Glutamatergic neuron (in vitro differentiated cells): ENCODE data around the gene P2RX3. TPM values are rescaled to one million over a fixed set of nuclear protein-coding genes. Genes with fewer than 3 reads are reported as not detected.

Source experiments
- DNase-seq: peaks from one replicate; pipeline ENCODE4 v3.0.0; 2022
- H3K27ac Mint-ChIP-seq: one replicate; pipeline ENCODE4 v1.8.0; 2020; ENCODE audit warnings: mild to moderate bottlenecking, mixed read lengths, inconsistent platforms; ENCODE audit not compliant: unreplicated experiment
- H3K27me3 Mint-ChIP-seq: one replicate; pipeline ENCODE4 v1.8.0; 2020; ENCODE audit warnings: mild to moderate bottlenecking, moderate library complexity, mixed read lengths, inconsistent platforms; ENCODE audit not compliant: unreplicated experiment
- H3K36me3 Mint-ChIP-seq: one replicate; pipeline ENCODE4 v1.8.0; 2020; ENCODE audit warnings: mild to moderate bottlenecking, mixed read lengths, inconsistent platforms; ENCODE audit not compliant: unreplicated experiment
- H3K4me1 Mint-ChIP-seq: one replicate; pipeline ENCODE4 v1.8.0; 2020; ENCODE audit warnings: mild to moderate bottlenecking, low read depth, mixed read lengths, inconsistent platforms; ENCODE audit not compliant: unreplicated experiment
- H3K4me3 Mint-ChIP-seq: one replicate; pipeline ENCODE4 v1.8.0; 2020; ENCODE audit warnings: mild to moderate bottlenecking, mixed read lengths, inconsistent platforms; ENCODE audit not compliant: unreplicated experiment
- H3K9me3 Mint-ChIP-seq: one replicate; pipeline ENCODE4 v1.8.0; 2020; ENCODE audit warnings: mild to moderate bottlenecking, moderate library complexity, mixed read lengths, inconsistent platforms; ENCODE audit not compliant: unreplicated experiment
- total RNA-seq: library from RNA; stranded (reverse); fragmentation: NEBNext Ultra II Directional; extraction: Animal tissue kit (Norgen Biotek cat#: 25700); gene quantifications from one replicate; pipeline ENCODE4 v1.2.1, GENCODE V29; 2021; ENCODE audit not compliant: unreplicated experiment
- TF ChIP-seq, protein P1 (sequence below): fragments of 200-600 bp; sonication (generic); IDR thresholded peaks from one replicate; pipeline ENCODE4 v1.5.0; 2021; ENCODE audit not compliant: partially characterized antibody, unreplicated experiment

Gene P2RX3
- total RNA-seq, 1 donor from 2014 or later, result 496 TPM

DNA sequence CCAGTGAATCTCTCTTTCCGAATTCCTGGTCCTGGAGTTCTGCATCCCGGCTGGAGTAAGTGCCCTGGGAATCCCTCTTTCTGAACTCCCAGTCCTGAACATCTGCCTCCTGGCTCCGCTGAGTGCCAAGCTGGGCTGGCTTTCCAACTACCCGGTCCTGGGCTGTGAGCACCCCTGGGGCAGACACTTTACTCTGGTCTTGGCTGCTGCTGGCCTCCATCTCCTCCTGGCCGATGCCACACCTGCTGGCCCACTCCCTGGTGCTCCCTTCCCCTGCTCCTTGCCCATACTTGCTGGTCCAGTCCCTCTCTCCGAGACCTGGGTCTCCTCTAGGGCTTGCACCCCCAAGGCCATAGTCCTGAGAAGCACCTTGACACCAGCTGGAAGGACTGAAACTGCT, 28.1 kb upstream of the P2RX3 start:
- H3K36me3 Mint-ChIP-seq, result peaks cover 11% of the 10 kb centered on the region
- peaks cover 18% of the 10 kb centered on the region for H3K27me3 Mint-ChIP-seq
- peak overlapping the region; percentile 6 for H3K27ac Mint-ChIP-seq
- peaks cover 23% of the 10 kb centered on the region for H3K9me3 Mint-ChIP-seq
- peak overlapping the region; percentile 41 for H3K4me3 Mint-ChIP-seq
- DNase-seq, result no peak
- H3K4me1 Mint-ChIP-seq, result peaks cover 52% of the 10 kb centered on the region
- TF ChIP-seq, protein P1, sequence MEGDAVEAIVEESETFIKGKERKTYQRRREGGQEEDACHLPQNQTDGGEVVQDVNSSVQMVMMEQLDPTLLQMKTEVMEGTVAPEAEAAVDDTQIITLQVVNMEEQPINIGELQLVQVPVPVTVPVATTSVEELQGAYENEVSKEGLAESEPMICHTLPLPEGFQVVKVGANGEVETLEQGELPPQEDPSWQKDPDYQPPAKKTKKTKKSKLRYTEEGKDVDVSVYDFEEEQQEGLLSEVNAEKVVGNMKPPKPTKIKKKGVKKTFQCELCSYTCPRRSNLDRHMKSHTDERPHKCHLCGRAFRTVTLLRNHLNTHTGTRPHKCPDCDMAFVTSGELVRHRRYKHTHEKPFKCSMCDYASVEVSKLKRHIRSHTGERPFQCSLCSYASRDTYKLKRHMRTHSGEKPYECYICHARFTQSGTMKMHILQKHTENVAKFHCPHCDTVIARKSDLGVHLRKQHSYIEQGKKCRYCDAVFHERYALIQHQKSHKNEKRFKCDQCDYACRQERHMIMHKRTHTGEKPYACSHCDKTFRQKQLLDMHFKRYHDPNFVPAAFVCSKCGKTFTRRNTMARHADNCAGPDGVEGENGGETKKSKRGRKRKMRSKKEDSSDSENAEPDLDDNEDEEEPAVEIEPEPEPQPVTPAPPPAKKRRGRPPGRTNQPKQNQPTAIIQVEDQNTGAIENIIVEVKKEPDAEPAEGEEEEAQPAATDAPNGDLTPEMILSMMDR, result no peak

DNA sequence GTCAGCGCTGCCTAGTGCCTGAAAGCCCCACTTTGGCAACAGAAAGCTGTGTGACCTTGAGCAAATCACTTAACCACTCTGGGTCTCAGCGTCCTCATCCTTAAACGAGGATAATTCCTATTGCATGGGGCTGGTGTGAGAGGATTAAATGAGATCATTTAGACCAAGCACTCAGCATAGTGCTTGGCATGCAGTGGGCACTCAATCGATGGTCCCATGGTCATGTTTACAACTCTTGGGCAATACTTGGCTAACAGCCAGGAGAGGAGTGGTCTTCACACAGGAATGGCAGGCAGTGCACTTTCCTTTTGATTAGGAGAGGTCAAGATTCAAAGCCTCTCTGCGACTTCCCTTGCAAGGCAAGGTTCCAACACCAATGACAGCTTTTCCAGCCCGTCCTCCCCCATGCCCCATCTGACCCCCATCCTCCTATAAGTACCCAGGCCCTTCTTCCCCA, 27.5 kb upstream of the P2RX3 start:
- H3K36me3 Mint-ChIP-seq, result peaks cover 11% of the 10 kb centered on the region
- peak overlapping the region; percentile 74 for H3K4me3 Mint-ChIP-seq
- peaks cover 23% of the 10 kb centered on the region for H3K9me3 Mint-ChIP-seq

DNA sequence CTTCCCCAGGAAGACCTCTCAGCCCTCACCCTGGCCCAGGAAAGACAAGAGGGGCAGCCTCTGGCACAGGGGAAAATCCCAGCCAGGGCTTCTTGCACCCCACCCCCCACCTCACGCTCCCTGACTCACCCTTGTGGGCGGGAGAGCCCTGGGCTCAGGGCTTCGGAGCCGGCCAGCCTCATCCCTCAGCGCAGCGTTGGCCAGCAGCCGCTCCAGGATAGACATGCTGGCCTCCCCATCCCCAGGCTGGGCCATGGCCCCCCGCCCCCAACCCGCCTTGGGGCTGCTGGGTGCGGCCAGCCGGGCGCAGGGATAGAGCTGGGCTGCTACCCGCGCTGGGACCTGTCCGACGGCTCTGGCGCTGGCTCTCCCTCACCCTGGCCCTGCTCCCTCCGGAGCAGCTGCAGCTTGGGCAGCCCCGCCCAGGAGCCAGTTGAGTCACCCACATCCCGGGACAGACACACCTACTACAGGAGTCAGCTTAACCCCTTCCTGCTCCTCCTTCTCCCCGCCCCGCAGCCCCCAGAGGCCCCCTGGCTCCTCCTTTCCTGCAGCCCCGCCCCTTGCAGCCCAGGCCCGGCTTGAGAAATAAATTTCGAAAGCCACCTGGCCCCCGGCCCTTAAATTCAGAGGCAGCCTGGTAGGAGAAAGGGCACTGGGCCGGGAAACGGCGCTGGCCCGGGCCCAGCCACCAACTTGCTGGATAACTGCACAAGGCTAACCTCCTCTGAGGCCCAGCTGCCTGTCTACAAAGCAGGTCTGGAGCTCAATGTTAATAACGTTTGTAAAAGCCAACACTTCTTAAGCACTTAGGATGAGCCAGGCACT, 26.8 kb upstream of the P2RX3 start:
- Mint-ChIP-seq H3K36me3 (peaks cover 11% of the 10 kb centered on the region), H3K4me3 (peak overlapping the region; percentile 74), H3K9me3 (peaks cover 23% of the 10 kb centered on the region), H3K4me1 (peaks cover 46% of the 10 kb centered on the region), H3K27me3 (peaks cover 18% of the 10 kb centered on the region), H3K27ac (no peak overlapping the region)
- TF ChIP-seq, protein P1, result no peak
- DNase-seq, result peak; percentile 77

More for the DNA sequence above, 27.5 kb upstream of the P2RX3 start:
- TF ChIP-seq, protein P1, result no peak
- no peak for DNase-seq
- Mint-ChIP-seq H3K27ac (peak overlapping the region; percentile 68), H3K27me3 (peaks cover 18% of the 10 kb centered on the region), H3K4me1 (peaks cover 46% of the 10 kb centered on the region)

DNA sequence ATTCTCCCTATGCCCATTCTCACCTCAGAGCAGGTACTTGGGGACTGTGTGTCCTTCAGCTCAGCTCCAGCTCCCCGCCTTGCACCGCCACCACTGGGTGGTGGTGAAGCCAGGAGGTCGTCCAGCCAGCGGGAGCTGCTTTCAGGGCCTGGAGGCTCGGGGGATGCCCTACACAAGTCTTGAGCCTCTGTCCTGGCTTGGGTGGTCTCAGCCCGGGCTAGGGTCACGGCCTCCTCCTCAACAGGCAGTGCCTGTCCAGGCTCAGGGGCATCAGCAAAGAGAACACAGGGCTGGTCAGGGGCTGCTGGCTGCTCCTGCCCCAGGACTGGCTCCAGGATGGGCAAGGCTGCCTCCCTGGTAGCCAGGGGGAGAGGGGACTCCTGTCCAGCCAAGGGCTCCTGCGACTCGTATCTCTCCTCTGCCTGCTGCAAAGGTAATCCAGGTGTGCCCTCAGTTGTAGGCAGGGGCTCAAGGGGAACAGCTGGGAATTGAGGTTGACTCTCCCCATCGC, 25.6 kb upstream of the P2RX3 start:
- peak overlapping the region; percentile 70 for H3K4me3 Mint-ChIP-seq

More for the DNA sequence above, 25.6 kb upstream of the P2RX3 start:
- Mint-ChIP-seq H3K27ac (peak overlapping the region; percentile 84), H3K27me3 (peaks cover 15% of the 10 kb centered on the region), H3K36me3 (peaks cover 11% of the 10 kb centered on the region), H3K9me3 (peaks cover 16% of the 10 kb centered on the region), H3K4me1 (peaks cover 38% of the 10 kb centered on the region)
- peak; percentile 36 for DNase-seq
- TF ChIP-seq, protein P1, result no peak
